ENCODE measurements around the gene SRCIN1.

Gene SRCIN1

DNA sequence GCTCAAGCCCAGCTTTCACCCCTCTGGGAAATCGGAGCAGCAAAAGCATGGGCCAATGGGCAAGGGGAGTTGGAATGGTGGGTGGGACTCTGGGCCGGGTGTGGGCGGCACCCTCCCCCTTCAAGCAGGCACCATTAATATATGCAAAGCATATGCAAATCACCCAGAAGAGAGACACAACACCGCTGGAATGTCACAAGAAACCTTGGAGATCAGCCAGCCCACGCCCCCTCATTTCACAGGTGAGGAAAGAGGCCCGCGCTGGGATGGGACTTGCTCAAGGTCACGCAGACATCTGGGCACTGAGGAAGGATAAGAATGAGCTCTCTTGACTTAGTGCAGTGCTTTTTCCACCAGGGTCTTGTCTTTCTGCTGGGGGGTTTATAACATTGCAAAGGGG is 4.8 kb downstream of the SRCIN1 start:
- TF ChIP-seq POLR2A (IDR thresholded peaks at IDR 0.05; ENCODE audit: extremely low read depth, insufficient read length) (no peak), MYC (IDR thresholded peaks at IDR 0.05; ENCODE audit: low read depth, low read length) (no peak), CTCF (IDR thresholded peaks at IDR 0.05; ENCODE audit: low read depth, low read length) (no peak)
- TF ChIP-seq, protein P1, sequence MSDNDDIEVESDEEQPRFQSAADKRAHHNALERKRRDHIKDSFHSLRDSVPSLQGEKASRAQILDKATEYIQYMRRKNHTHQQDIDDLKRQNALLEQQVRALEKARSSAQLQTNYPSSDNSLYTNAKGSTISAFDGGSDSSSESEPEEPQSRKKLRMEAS (IDR thresholded peaks at IDR 0.05; ENCODE audit: low read depth, low read length), result no peak
- no peak for DNase-seq (ENCODE audit: low read depth)
- H3K4me3 ChIP-seq (ENCODE audit: low read depth, low read length), result no peak overlapping the region

- TF ChIP-seq MYC (IDR thresholded peaks at IDR 0.05; ENCODE audit: low read depth, low read length), result no peak
- no peak for TF ChIP-seq POLR2A (IDR thresholded peaks at IDR 0.05; ENCODE audit: extremely low read depth, insufficient read length)
- TF ChIP-seq, protein P1 (IDR thresholded peaks at IDR 0.05; ENCODE audit: low read depth, low read length), result no peak
- TF ChIP-seq CTCF (IDR thresholded peaks at IDR 0.05; ENCODE audit: low read depth, low read length), result no peak
- H3K4me3 ChIP-seq (ENCODE audit: low read depth, low read length), result no peak overlapping the region
These were observed 5.3 kb downstream of the SRCIN1 start for GRCh38 chr17:38600416-38600815.

DNA sequence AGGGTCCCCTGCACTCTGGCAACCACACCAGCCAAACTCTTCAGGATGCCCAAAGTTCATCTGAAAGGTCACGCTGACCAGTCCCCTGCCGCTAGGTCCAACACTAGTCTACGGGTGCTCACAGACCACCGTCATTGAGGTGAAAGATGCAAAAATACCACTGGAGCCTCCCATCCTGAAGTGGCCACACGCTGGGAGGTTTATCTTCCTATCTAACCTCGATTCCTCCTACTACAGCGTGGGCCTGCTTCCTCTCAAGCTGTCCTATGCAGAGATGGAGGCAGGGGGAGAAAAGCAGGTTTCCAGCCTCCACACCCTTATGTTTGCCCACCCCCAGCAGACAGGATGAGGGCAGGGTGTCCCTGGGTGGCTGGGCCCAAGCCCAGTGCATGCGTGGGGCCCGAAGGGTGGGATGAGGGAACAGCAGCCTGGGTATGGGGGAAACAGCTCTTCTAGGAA is 6.3 kb downstream of the SRCIN1 start:
- DNase-seq (ENCODE audit: low read depth), result no peak

More at GRCh38 chr17:38600416-38600815, 5.3 kb downstream of the SRCIN1 start:
- no peak for DNase-seq (ENCODE audit: low read depth)

GRCh38 chr17:38598995-38599394 is 6.8 kb downstream of the SRCIN1 start:
- DNase-seq (ENCODE audit: low read depth), result no peak
- TF ChIP-seq MYC (IDR thresholded peaks at IDR 0.05; ENCODE audit: low read depth, low read length) (no peak), POLR2A (IDR thresholded peaks at IDR 0.05; ENCODE audit: extremely low read depth, insufficient read length) (no peak), CTCF (IDR thresholded peaks at IDR 0.05; ENCODE audit: low read depth, low read length) (no peak)
- TF ChIP-seq, protein P1 (IDR thresholded peaks at IDR 0.05; ENCODE audit: low read depth, low read length), result no peak
- no peak overlapping the region for H3K4me3 ChIP-seq (ENCODE audit: low read depth, low read length)

More for the DNA sequence above, 6.3 kb downstream of the SRCIN1 start:
- H3K4me3 ChIP-seq (ENCODE audit: low read depth, low read length), result no peak overlapping the region
- TF ChIP-seq POLR2A (IDR thresholded peaks at IDR 0.05; ENCODE audit: extremely low read depth, insufficient read length), result no peak
- no peak for TF ChIP-seq CTCF (IDR thresholded peaks at IDR 0.05; ENCODE audit: low read depth, low read length)
- no peak for TF ChIP-seq MYC (IDR thresholded peaks at IDR 0.05; ENCODE audit: low read depth, low read length)
- TF ChIP-seq, protein P1 (IDR thresholded peaks at IDR 0.05; ENCODE audit: low read depth, low read length), result no peak

- TF ChIP-seq CTCF (IDR thresholded peaks at IDR 0.05; ENCODE audit: low read depth, low read length) (no peak), POLR2A (IDR thresholded peaks at IDR 0.05; ENCODE audit: extremely low read depth, insufficient read length) (no peak), MYC (IDR thresholded peaks at IDR 0.05; ENCODE audit: low read depth, low read length) (no peak)
- TF ChIP-seq, protein P1 (IDR thresholded peaks at IDR 0.05; ENCODE audit: low read depth, low read length), result peak; percentile 33; the same call in 1 of the 2 replicates
- H3K4me3 ChIP-seq (ENCODE audit: low read depth, low read length), result no peak overlapping the region
- DNase-seq (ENCODE audit: low read depth), result peak; percentile 90
These were observed 7.2 kb downstream of the SRCIN1 start for GRCh38 chr17:38598536-38598935.

Measured in NB4 (cell line).